ENCODE data around the gene SLCO2B1.

Gene SLCO2B1

GRCh38 chr11:75198278-75198973, 47.5 kb downstream of the SLCO2B1 start:
- H3K4me3 ChIP-seq (ENCODE audit: low read depth in 1 of 2, low read length in 2 of 2) = no peak overlapping the region
- H3K27ac ChIP-seq (ENCODE audit: low read length) = no peak overlapping the region
- no peaks in the 10 kb centered on the region for H3K36me3 ChIP-seq (ENCODE audit: control insufficient read depth in 1 of 2, insufficient read depth in 2 of 2, low read length in 2 of 2)
- no peaks in the 10 kb centered on the region for H3K27me3 ChIP-seq (ENCODE audit: low read depth, low read length)
- peaks cover 0 to 18% of the 10 kb centered on the region in 2 donors for H3K4me1 ChIP-seq (ENCODE audit: control insufficient read depth in 1 of 2, insufficient read depth in 2 of 2, low read length in 2 of 2)
- H3K9me3 ChIP-seq (ENCODE audit: control insufficient read depth in 1 of 2, low read length in 2 of 2) = no peaks in the 10 kb centered on the region

- Histone ChIP-seq H3K9me3 (ENCODE audit: control insufficient read depth in 1 of 2, low read length in 2 of 2) (no peaks in the 10 kb centered on the region), H3K4me1 (ENCODE audit: control insufficient read depth in 1 of 2, insufficient read depth in 2 of 2, low read length in 2 of 2) (peaks cover 0 to 11% of the 10 kb centered on the region in 2 donors), H3K27me3 (ENCODE audit: low read depth, low read length) (no peaks in the 10 kb centered on the region), H3K36me3 (ENCODE audit: control insufficient read depth in 1 of 2, insufficient read depth in 2 of 2, low read length in 2 of 2) (no peaks in the 10 kb centered on the region), H3K27ac (ENCODE audit: low read length) (no peak overlapping the region), H3K4me3 (ENCODE audit: low read depth in 1 of 2, low read length in 2 of 2) (no peak overlapping the region)
Observed at GRCh38 chr11:75199412-75199955, 48.6 kb downstream of the SLCO2B1 start.

- no peaks in the 10 kb centered on the region for H3K9me3 ChIP-seq (ENCODE audit: control insufficient read depth in 1 of 2, low read length in 2 of 2)
- no peak overlapping the region for H3K27ac ChIP-seq (ENCODE audit: low read length)
- peaks cover 0 to 7% of the 10 kb centered on the region in 2 donors for H3K4me1 ChIP-seq (ENCODE audit: control insufficient read depth in 1 of 2, insufficient read depth in 2 of 2, low read length in 2 of 2)
- H3K4me3 ChIP-seq (ENCODE audit: low read depth in 1 of 2, low read length in 2 of 2) = no peak overlapping the region
- no peaks in the 10 kb centered on the region for H3K27me3 ChIP-seq (ENCODE audit: low read depth, low read length)
- no peaks in the 10 kb centered on the region for H3K36me3 ChIP-seq (ENCODE audit: control insufficient read depth in 1 of 2, insufficient read depth in 2 of 2, low read length in 2 of 2)
Observed at GRCh38 chr11:75200051-75200450, 49.1 kb downstream of the SLCO2B1 start.

GRCh38 chr11:75200531-75200930, 49.6 kb downstream of the SLCO2B1 start:
- no peaks in the 10 kb centered on the region for H3K36me3 ChIP-seq (ENCODE audit: control insufficient read depth in 1 of 2, insufficient read depth in 2 of 2, low read length in 2 of 2)
- H3K4me3 ChIP-seq (ENCODE audit: low read depth in 1 of 2, low read length in 2 of 2) = no peak overlapping the region
- no peak overlapping the region for H3K27ac ChIP-seq (ENCODE audit: low read length)
- no peaks in the 10 kb centered on the region for H3K9me3 ChIP-seq (ENCODE audit: control insufficient read depth in 1 of 2, low read length in 2 of 2)
- no peaks in the 10 kb centered on the region for H3K27me3 ChIP-seq (ENCODE audit: low read depth, low read length)
- H3K4me1 ChIP-seq (ENCODE audit: control insufficient read depth in 1 of 2, insufficient read depth in 2 of 2, low read length in 2 of 2) = peaks cover 0 to 2% of the 10 kb centered on the region in 2 donors

- H3K27ac ChIP-seq (ENCODE audit: low read length) = no peak overlapping the region
- no peak overlapping the region for H3K4me3 ChIP-seq (ENCODE audit: low read depth in 1 of 2, low read length in 2 of 2)
- no peaks in the 10 kb centered on the region for H3K27me3 ChIP-seq (ENCODE audit: low read depth, low read length)
- H3K9me3 ChIP-seq (ENCODE audit: control insufficient read depth in 1 of 2, low read length in 2 of 2) = no peaks in the 10 kb centered on the region
- H3K4me1 ChIP-seq (ENCODE audit: control insufficient read depth in 1 of 2, insufficient read depth in 2 of 2, low read length in 2 of 2) = no peaks in the 10 kb centered on the region
- H3K36me3 ChIP-seq (ENCODE audit: control insufficient read depth in 1 of 2, insufficient read depth in 2 of 2, low read length in 2 of 2) = no peaks in the 10 kb centered on the region
Observed at GRCh38 chr11:75201771-75202170, 50.9 kb downstream of the SLCO2B1 start.

- Histone ChIP-seq H3K27ac (ENCODE audit: low read length) (no peak overlapping the region), H3K4me1 (ENCODE audit: control insufficient read depth in 1 of 2, insufficient read depth in 2 of 2, low read length in 2 of 2) (no peaks in the 10 kb centered on the region), H3K27me3 (ENCODE audit: low read depth, low read length) (no peaks in the 10 kb centered on the region), H3K9me3 (ENCODE audit: control insufficient read depth in 1 of 2, low read length in 2 of 2) (no peaks in the 10 kb centered on the region), H3K4me3 (ENCODE audit: low read depth in 1 of 2, low read length in 2 of 2) (no peak overlapping the region), H3K36me3 (ENCODE audit: control insufficient read depth in 1 of 2, insufficient read depth in 2 of 2, low read length in 2 of 2) (no peaks in the 10 kb centered on the region)
Observed at GRCh38 chr11:75202195-75202594, 51.3 kb downstream of the SLCO2B1 start.

- no peak overlapping the region for H3K27ac ChIP-seq (ENCODE audit: low read length)
- no peaks in the 10 kb centered on the region for H3K27me3 ChIP-seq (ENCODE audit: low read depth, low read length)
- no peaks in the 10 kb centered on the region for H3K4me1 ChIP-seq (ENCODE audit: control insufficient read depth in 1 of 2, insufficient read depth in 2 of 2, low read length in 2 of 2)
- no peak overlapping the region for H3K4me3 ChIP-seq (ENCODE audit: low read depth in 1 of 2, low read length in 2 of 2)
- H3K9me3 ChIP-seq (ENCODE audit: control insufficient read depth in 1 of 2, low read length in 2 of 2) = no peaks in the 10 kb centered on the region
- no peaks in the 10 kb centered on the region for H3K36me3 ChIP-seq (ENCODE audit: control insufficient read depth in 1 of 2, insufficient read depth in 2 of 2, low read length in 2 of 2)
Observed at GRCh38 chr11:75203138-75203537, 52.2 kb downstream of the SLCO2B1 start.

- Histone ChIP-seq H3K27me3 (ENCODE audit: low read depth, low read length) (no peaks in the 10 kb centered on the region), H3K4me1 (ENCODE audit: control insufficient read depth in 1 of 2, insufficient read depth in 2 of 2, low read length in 2 of 2) (no peaks in the 10 kb centered on the region), H3K36me3 (ENCODE audit: control insufficient read depth in 1 of 2, insufficient read depth in 2 of 2, low read length in 2 of 2) (no peaks in the 10 kb centered on the region), H3K9me3 (ENCODE audit: control insufficient read depth in 1 of 2, low read length in 2 of 2) (no peaks in the 10 kb centered on the region), H3K4me3 (ENCODE audit: low read depth in 1 of 2, low read length in 2 of 2) (no peak overlapping the region), H3K27ac (ENCODE audit: low read length) (no peak overlapping the region)
Observed at GRCh38 chr11:75203641-75204011, 52.7 kb downstream of the SLCO2B1 start.

- Histone ChIP-seq H3K4me3 (ENCODE audit: low read depth in 1 of 2, low read length in 2 of 2) (no peak overlapping the region), H3K27me3 (ENCODE audit: low read depth, low read length) (no peaks in the 10 kb centered on the region), H3K27ac (ENCODE audit: low read length) (no peak overlapping the region), H3K9me3 (ENCODE audit: control insufficient read depth in 1 of 2, low read length in 2 of 2) (no peaks in the 10 kb centered on the region), H3K4me1 (ENCODE audit: control insufficient read depth in 1 of 2, insufficient read depth in 2 of 2, low read length in 2 of 2) (no peaks in the 10 kb centered on the region), H3K36me3 (ENCODE audit: control insufficient read depth in 1 of 2, insufficient read depth in 2 of 2, low read length in 2 of 2) (no peaks in the 10 kb centered on the region)
Observed at GRCh38 chr11:75204012-75204674, 53.2 kb downstream of the SLCO2B1 start.

GRCh38 chr11:75204685-75205563, 54.0 kb downstream of the SLCO2B1 start:
- no peak overlapping the region for H3K27ac ChIP-seq (ENCODE audit: low read length)

GRCh38 chr11:75205564-75206020, 54.7 kb downstream of the SLCO2B1 start:
- H3K36me3 ChIP-seq (ENCODE audit: control insufficient read depth in 1 of 2, insufficient read depth in 2 of 2, low read length in 2 of 2) = no peaks in the 10 kb centered on the region
- no peaks in the 10 kb centered on the region for H3K27me3 ChIP-seq (ENCODE audit: low read depth, low read length)
- H3K4me3 ChIP-seq (ENCODE audit: low read depth in 1 of 2, low read length in 2 of 2) = no peak overlapping the region
- no peaks in the 10 kb centered on the region for H3K9me3 ChIP-seq (ENCODE audit: control insufficient read depth in 1 of 2, low read length in 2 of 2)
- H3K27ac ChIP-seq (ENCODE audit: low read length) = no peak overlapping the region
- H3K4me1 ChIP-seq (ENCODE audit: control insufficient read depth in 1 of 2, insufficient read depth in 2 of 2, low read length in 2 of 2) = no peaks in the 10 kb centered on the region

More at GRCh38 chr11:75204685-75205563, 54.0 kb downstream of the SLCO2B1 start:
- H3K27me3 ChIP-seq (ENCODE audit: low read depth, low read length) = no peaks in the 10 kb centered on the region
- no peaks in the 10 kb centered on the region for H3K9me3 ChIP-seq (ENCODE audit: control insufficient read depth in 1 of 2, low read length in 2 of 2)
- H3K4me3 ChIP-seq (ENCODE audit: low read depth in 1 of 2, low read length in 2 of 2) = no peak overlapping the region
- no peaks in the 10 kb centered on the region for H3K36me3 ChIP-seq (ENCODE audit: control insufficient read depth in 1 of 2, insufficient read depth in 2 of 2, low read length in 2 of 2)
- no peaks in the 10 kb centered on the region for H3K4me1 ChIP-seq (ENCODE audit: control insufficient read depth in 1 of 2, insufficient read depth in 2 of 2, low read length in 2 of 2)

Data from muscle layer of duodenum (tissue), 2 donors.